ENCODE data around the gene ERC1.
"Not testable (repeated sequence)": the region's sequence is repeated elsewhere in the genome, so short reads cannot be mapped to it uniquely, and the experiment has no call there.

The ERC1 gene

DNA sequence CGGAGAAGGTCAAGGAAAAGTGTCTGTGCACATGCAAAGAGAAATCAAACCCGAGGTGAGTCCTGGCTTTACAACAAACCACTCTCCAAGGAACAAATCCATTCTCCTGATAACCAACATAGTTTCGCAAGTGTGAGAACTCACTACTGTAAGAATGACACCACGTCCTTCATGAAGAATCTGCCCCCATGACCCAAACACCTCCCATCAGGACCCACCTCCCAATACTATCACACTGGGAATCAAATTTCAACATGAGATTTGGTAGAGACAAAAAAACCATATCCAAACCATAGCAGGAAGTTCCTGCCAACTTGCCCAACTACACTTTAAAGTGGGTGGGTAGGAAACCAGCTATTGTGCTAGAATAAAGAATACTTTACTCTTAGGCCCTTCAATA lies 2.4 kb upstream of the ERC1 start:
- DNase-seq = no peak

DNA sequence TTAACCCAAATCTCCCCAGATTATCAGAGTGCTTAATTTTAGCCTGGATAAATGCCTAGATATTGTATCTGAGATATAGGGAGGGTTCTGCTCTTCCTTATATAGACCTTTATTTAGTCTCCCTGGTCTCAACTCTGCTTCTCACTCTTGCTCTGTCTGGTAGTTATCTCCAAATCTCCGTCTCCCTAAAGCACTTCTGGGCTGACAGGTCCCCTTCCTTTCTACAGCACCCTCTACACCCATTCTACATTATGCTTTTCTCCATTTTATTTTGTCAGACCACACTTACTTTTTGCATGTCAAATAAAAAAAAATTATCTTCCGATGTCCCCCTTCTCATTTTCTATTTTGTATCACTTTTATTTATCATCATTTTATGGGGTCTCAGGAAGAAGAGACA lies 2.0 kb upstream of the ERC1 start:
- DNase-seq = no peak

DNA sequence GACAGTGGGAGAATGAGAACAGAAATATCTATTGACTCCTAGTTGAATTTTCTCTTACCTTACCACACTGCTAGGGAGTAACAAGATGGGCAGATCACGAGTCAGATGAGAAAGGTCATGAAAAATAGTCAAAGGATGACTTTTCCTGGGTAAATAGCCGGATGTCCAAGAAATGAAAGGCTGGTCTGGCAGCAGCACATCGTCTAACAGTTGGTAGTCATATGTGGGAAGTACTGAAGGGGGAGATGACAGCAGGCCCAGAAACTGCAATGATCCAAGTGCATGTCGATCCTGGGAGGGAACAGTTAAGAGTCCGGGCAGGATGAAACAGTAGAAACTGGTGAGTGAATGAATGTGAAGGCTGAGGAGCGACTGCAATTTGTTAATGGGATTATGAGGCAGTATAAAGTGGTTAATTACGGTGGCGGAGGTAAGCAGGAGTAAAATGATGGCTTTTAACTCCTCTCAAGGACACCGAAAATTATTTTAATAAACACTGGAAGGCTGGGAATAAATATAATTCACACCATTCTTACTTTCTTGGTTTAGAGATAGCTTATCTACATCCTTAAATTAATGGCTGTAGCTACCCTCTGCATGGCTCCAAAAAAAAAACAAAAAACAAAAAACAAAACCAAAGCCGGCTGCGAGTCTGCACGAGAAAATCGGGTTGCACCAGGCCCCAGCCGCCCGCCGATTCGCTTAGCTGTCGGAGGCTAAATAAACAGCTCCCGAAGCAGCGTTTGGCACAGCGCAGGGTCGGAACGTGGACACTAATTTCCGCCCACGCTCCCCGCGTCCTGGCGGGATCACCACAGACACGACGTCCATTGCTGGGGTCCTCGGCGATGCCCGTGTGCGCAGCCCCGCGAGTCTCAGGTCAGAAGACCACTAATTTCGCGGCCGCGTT lies 1.0 kb upstream of the ERC1 start:
- DNase-seq = peak; percentile 5 to 25

DNA sequence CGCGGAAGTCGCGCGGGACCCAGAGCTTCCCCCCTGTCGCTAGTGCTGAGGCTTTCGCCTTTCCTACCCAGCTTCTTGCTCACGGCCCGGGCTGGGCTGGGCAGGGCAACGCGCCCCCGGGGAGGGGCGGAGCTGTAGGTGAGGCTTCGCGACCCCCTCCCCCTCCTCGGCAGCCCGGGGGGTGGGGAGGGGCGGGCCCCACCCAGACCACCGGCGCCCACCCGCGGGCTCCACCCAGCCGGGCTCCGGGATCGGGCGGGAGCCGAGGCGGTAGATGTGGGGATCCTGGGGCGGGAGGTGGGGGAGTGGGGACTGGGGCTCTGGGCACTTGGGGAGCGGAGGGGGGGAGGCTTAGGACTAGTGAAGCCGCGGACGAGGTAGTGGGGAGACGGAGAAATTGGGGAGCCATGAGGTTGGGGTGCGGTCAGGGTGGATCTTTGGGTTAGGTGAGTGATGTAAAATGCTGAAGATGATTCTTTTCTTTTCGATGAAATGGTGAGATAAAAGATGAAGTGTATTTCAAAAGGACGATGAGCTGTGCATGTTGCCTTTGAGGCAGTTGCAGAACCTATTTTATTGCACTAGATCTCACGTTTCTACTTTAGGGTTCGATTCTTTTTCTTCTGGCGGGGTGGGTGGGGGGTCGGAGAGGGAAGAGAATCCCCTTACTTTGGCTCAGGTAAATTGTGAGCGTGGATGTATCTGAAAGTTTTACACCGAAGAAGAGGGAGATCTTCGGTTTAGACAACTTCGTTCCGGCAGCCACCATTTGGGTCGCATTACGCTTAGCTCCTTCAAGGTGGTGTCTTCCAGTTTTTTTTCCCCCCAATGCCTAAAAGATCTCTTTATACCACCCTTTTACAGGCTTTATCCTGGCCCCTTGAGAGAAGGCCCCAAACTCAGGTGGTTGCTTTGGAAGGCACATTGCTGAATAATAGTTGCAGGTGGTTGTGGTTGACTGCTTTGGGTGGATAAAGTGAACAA lies 619 bp downstream of the ERC1 start:
- peak in 1 of 2 experiments; percentile 42 for DNase-seq

DNA sequence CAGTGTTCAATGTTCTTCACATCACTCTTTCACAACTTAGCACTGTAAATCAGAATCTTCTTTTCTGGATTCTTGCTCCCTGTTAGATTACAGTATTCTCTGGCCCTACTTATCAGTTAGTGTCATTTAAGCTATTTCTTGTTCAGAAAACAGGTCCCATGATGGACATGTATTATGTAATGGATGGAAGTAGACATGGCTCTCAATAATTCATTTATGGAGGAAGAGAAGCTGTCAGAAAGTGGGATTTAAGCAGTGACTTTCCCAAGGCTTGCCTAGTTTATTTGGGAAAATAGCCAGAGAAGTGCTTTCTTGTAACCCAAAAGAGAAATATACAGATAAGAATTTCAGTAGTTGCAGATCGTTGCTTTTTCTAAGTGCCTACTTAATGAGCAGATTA lies 1.6 kb downstream of the ERC1 start:
- no peak for DNase-seq

DNA sequence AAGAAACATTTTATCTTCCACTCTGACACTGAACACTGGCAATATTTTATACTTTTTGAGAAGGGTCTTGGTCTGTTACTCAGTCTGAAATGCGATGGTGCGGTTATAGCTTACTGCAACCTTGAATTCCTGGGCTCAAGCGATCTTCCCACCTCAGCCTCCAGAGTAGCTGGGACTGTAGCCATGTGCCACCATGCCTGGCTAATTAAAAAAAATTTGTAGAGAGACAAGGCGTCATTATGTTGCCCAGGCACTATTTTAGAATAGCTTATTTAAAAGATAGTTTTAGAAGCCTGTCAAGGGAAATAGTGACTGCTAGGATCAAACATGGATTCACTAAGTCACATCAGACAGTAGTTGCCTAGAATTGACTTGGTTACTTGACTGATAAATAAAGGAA lies 5.9 kb downstream of the ERC1 start:
- no peak for DNase-seq

DNA sequence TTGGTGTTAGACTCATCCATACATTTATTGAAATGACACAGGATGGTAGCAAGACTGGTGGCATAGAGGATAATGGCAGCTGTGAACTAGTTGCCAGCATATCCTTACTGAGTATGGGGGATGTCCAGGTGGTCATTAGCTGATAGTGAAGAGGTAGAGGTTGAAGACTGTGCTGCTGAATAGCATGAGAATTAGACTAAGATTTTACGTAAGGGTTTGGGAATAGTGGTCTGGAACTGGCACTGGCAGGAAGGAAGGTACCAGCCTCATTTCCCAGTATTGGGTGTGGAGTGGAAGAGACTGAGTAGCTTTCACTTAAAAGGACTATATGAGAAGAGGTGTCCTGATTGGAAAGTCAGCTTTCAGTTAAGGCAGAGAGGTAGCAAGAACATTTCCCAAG lies 6.5 kb downstream of the ERC1 start:
- no peak for DNase-seq

DNA sequence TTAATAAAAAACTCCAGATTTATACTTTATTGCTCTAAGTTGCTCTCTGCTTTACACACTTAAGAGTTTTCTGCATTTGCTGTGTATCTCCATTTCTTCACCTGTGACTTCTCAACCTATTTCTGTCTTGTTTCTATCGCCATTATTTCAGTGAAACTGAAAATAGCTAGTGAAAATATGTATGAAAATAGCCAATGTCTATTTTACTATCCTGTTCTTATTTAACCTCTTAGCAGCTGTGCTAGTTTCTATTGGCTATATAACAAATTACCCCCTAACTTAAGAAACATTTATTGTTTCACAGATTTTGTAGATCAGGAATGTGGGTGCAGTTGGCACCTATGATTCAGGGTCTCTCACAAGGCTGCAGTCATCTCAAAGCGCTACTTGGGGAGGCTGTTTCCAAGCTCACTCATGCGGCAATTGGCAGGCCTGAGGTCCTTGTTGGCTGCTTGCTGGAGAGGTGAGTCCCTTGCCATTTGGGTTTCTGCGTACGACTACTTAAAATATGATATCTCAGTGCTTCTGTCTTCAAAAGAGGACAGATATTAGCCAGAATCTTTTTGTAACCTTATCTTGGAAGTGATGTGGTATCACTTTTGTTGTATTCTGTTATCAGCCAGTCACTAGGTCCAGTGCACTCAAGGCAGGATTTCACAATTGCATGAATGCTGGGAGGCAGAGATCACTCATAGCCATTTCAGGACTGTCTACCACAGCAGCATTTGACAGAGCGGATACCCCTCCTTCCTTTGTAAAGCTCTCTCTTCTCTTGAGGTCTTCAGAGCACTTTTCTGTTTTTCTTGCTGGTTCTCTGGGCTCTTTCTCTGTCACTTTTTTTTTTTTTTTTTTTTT lies 7.2 kb downstream of the ERC1 start:
- no peak for DNase-seq

DNA sequence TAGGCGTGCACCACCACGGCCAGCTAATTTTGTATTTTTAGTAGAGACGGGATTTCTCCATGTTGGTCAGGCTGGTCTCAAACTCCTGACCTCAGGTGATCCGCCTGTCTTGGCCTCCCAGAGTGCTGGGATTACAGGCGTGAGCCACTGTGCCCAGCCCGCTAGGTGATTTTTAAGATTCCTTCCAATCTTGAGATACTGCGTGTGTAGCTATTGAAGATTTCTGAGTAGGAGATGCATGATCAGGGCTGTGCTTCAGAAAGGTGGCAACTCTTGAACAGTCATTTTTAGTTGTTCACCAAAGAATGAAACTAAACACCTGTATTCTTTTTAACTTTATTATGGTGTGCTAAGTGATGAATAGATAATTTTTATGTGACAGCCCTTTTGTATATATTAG lies 8.7 kb downstream of the ERC1 start:
- DNase-seq = not testable (repeated sequence)

DNA sequence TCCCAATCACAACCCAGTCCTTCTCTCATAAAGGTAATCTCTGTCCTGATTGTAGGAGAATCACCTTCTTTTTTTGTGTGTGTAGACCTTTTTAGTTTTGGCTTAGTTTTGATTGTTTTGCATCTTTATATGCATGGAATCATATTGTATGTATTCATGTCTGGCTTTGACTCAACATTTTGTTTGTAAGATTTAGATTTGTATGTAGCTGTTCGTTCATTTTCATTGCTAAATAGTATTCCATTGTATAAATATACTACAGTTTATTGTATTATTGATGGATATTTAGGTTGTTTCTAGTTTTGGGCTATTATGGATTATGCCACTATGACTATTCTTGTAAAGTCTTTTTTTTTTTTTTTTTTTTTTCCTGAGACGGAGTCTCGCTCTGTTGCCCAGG lies 10.5 kb downstream of the ERC1 start:
- no peak for DNase-seq

DNA sequence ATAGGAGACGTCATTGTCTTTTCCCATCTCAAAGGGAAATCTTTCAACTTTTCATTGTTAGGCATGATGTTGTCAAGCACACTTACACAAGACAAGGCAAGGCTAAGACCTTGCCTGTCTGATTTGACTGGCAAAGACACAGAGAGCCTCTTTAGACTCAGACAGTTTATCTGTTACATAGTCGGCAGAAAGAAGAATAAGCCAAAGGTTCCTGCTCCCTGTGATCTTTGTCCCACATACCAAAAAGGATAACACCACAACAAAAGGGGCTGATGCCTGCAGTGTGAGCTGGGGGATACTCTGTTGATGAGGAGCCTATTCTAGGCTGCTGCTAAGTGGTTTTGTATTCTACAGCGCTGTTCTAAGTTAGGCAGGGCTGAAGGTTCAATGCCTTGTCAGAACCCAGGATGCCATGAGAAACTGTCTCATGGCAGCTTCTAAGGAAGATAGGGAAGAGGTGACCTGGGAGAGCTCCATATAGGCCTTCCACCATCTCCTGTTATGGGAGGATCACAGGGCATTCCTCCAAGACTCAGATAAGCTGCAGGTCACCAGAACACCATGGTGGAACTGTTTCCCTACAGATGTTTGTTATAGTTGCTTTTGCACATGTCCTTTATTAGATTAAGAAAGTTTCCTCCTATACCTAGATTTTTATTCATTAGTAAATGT lies 12.7 kb downstream of the ERC1 start:
- DNase-seq = no peak

DNA sequence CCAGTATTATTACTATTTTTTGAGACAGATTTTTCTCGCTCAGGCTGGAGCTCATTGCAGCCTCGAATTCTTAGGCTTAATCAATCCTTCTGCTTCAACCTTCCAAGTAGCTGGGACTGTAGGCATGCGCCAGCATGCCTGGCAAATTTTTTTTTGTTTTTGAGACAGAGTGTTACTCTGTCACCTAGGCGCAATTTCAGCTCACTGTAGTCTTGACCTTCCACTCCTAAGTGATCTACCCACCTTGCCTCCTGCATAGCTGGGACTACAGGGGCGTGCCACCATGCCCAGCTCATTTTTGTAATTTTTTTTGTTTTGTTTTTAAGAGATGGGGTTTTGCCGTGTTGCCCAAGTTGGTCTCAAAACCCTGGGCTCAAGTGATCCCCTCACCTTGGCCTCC lies 15.2 kb downstream of the ERC1 start:
- no peak for DNase-seq

DNA sequence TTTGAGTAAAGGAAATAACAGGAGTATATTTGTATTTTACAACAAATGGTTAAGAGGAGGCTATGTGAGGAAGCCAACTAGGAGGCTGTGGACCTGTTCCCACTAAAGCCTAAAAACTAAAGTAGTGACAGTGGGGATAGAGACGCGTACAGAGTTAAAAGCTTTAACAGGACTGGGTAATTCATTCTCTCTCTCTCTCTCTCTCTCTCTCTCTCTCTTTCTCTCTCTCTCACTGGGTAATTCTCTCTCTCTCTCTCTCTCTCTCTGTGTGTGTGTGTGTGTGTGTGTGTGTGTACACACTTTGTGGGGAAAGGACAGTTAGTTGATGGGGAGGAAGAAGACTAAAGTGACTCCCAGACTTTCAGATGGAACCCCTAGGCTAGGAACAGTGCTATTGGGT lies 16.3 kb downstream of the ERC1 start:
- DNase-seq = no peak

DNA sequence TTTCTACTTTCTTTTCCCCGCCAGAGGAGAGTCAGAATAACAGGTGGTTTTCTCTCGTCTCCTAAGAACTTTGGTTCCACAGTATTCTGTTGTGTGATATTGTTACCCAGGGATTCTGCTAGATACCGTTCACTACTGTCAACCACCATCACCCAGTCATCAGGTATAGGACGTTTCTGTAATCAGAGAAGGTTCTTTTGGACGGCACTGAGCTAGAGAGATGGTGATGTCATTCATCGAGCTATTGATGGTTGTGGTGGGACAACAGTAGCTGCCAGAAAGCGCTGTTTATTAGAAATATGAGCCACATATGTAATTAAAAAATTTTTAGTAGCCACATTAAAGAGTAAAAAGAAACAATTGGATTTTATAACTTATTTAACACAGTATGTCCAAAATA lies 17.0 kb downstream of the ERC1 start:
- DNase-seq = no peak

DNA sequence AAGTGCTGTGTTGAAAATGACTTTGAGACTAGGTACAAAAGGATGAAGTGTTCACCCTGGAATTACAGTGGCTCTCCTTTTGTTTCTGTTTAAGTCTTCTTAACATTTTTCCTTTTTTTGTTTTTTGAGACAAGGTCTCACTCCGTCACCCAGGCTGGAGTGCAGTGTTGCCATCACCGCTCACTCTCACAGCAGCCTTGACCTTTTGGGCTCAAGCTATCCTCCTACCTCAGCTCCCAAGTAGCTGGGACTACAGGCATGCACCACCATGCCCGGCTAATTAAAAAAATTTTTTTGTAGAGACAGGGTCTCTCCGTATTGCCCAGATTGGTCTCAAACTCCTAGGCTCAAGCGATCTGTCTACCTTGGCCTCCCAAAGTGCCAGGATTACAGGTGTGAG lies 20.1 kb downstream of the ERC1 start:
- no peak for DNase-seq

DNA sequence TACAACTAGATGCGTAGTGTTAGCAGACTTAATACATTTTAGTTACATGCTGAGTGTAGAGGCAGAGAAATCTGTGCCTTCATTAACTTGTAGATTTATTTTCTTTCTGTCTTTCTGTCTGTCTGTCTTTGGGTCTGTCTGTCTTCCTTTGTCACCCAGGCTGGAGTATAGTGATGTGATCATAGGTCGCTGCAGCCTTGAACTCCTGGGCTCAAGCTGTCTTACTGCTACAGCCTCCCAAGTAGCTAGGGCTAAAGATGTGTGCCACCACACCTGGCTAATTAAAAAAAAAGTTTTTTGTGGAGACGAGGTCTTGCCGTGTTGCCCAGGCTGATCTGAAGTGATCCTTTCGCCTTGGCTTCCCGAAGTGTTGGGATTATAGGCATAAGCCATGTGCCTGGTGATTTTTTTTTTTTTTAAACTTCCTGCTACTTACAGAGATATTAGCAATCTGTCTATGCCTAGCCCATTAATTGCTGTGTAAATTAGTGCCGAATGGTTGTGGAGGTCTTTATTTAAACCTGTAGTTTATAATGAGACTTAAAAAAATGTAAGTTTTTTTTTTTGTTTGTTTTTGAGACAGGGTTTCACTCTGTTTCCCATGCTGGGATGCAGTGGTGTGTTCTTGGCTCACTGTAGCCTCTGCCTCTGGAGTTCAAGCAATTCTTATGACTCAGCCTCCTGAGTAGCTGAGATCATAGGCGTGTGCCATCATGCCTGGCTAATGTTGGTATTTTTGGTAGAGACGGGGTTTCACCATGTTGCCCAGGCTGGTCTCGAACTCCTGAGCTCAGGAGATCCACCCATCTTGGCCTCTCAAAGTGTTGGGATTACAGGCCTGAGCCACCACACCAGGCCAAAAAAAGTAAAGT lies 22.8 kb downstream of the ERC1 start:
- no peak for DNase-seq

DNA sequence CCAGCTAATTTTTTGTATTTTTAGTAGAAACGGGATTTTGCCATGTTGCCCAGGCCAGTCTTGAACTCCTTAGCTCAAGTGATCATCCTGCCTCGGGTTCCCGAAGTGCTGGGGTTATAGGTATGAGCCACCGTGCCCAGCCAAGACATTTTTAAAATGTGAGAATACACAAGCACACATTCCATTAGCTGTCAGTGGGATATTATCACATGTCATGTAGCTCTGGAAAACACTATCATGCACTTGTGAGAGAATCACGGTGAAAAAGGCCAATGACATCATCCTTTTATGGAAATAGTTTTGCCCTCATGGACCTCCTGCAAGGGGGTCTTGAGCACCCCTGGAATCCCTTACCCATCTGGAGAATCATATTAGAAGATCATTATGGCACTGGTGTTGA lies 28.3 kb downstream of the ERC1 start:
- no peak for DNase-seq

DNA sequence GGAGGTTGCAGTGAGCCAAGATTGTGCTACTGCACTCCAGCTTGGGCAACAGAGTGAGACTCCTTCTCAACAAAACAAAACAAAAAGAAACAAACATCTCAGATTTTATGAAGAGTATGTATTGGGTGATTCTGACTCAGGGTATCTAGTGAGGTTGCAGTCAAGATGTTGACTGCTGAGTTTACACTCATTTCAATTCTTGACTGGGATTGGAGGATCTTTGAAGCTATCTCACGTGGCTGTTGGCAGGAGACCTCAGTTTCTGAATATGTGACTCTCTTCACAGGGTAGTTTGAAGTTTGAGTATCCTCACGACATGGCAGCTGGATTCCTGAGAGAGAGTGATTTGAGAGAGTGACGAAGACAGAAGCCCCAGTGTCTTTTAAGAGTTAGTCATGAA lies 29.4 kb downstream of the ERC1 start:
- no peak for DNase-seq

DNA sequence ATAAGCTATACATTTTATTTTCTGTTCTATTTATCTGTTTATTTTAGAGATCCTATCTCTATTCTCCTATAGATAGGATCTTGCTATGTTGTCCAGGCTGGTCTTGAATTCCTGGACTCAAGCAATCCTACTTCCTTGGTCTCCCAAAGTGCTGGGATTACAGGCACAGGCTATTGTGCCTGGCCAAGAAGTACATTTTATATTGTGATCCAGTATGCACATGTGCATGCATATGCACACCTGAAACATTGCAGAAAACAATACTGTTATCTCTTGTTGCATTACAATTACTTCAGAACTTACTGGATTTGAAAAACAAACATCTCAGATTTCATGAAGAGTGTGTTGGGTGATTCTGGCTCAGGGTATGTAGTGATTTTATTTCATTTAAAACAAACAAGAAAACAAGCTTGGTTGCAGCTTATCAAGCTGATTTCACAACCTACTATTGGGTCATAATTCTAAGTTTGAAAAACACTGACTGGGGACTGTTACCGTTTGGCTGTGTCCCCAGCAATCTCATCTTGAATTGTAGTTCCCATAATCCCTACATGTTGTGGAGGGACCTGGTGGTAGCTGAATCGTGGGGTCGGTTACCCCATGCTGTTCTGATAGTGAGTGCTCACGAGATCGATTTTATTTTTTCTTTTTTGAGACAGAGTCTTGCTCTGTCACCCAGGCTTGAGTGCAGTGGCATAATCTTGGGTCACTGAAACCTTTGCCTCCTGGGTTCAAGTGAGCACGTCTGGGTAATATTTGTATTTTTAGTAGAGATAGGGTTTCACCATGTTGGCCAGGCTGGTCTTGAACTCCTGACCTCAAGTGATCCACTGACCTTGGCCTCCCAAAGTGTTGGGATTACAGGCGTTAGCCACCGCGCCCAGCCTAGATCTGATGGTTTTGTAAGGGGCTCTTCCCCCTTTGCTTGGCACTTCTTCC lies 31.3 kb downstream of the ERC1 start:
- DNase-seq = no peak

DNA sequence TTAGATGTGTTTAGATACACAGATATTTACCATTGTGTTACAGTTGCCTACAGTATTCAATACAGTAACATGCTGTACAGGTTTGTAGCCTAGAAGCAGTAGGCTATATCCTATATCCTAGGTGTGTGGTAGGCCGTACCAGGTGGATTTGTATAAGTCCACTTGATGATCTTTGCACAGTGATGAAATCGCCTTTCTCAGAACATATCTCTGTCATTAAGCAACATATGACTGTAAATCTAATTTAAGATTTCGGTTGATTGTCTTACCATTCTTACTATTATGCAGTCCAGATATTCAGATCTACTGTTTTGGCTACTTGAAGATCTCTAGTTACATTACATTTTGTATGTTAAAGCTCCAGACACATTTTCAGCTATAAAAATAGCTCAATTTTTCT lies 39.8 kb downstream of the ERC1 start:
- DNase-seq = no peak

All from SHP77 (cell line).